Mesenchymal stem cell (in vitro differentiated cells and primary cell): ENCODE measurements around the gene TSGA10.

ENCODE experiments used
- DNase-seq: peaks from one replicate; pipeline ENCODE4 v3.0.0-alpha.2; 2013
- H2AFZ ChIP-seq: one replicate; pipeline ENCODE4 v1.6.1; 2013; ENCODE audit warnings: low read depth, mild to moderate bottlenecking, control low read depth, inconsistent platforms, low read length, moderate library complexity
- H2AK5ac ChIP-seq: 2 replicates; pipeline ENCODE4 v1.6.1; 2013; ENCODE audit warnings: low read length, moderate library complexity, mild to moderate bottlenecking, inconsistent platforms; ENCODE audit not compliant: severe bottlenecking
- H2BK120ac ChIP-seq: one replicate; pipeline ENCODE4 v1.6.1; 2013; ENCODE audit warnings: low read depth, mild to moderate bottlenecking, inconsistent platforms, low read length, moderate library complexity
- H2BK12ac ChIP-seq, 2 experiments: one replicate each; pipeline ENCODE4 v1.6.1; 2013; ENCODE audit warnings: inconsistent platforms in 2 of 2, low read length in 2 of 2, mild to moderate bottlenecking in 2 of 2, moderate library complexity in 2 of 2, control low read depth in 1 of 2
- H2BK15ac ChIP-seq: one replicate; pipeline ENCODE4 v1.6.1; 2013; ENCODE audit warnings: mild to moderate bottlenecking, low read depth, inconsistent platforms; ENCODE audit not compliant: poor library complexity, severe bottlenecking
- H2BK5ac ChIP-seq: 2 replicates; pipeline ENCODE4 v1.6.1; 2013; ENCODE audit warnings: low read depth, mild to moderate bottlenecking, low read length, control low read depth, inconsistent platforms; ENCODE audit not compliant: poor library complexity, severe bottlenecking
- H3K14ac ChIP-seq, 2 experiments: one replicate each; pipeline ENCODE4 v1.6.1; 2013; ENCODE audit warnings: inconsistent platforms in 2 of 2, low read length in 2 of 2, control low read depth in 1 of 2, mild to moderate bottlenecking in 1 of 2, moderate library complexity in 1 of 2
- H3K18ac ChIP-seq, 2 experiments: one replicate each; pipeline ENCODE4 v1.6.1; 2013; ENCODE audit warnings: inconsistent platforms in 2 of 2, low read length in 2 of 2, control low read depth in 1 of 2, low read depth in 1 of 2, mild to moderate bottlenecking in 1 of 2
- H3K23ac ChIP-seq, 2 experiments: one replicate each; pipeline ENCODE4 v1.6.1; 2013; ENCODE audit warnings: inconsistent platforms in 2 of 2, low read length in 2 of 2, mild to moderate bottlenecking in 2 of 2, moderate library complexity in 2 of 2, control low read depth in 1 of 2
- H3K27ac ChIP-seq: 2 replicates; pipeline ENCODE4 v1.5.1; 2013; ENCODE audit warnings: mild to moderate bottlenecking, moderate library complexity, low read length, control low read depth, inconsistent platforms; ENCODE audit not compliant: poor library complexity, severe bottlenecking
- H3K27me3 ChIP-seq, 2 experiments: 2 replicates each; pipeline versions ENCODE4 v1.6.1 to v1.7.0; 2013; ENCODE audit warnings: low read length in 2 of 2, mild to moderate bottlenecking in 2 of 2, moderate library complexity in 2 of 2, control low read depth in 1 of 2, inconsistent platforms in 1 of 2; ENCODE audit not compliant: control insufficient read depth in 1 of 2, insufficient read depth in 1 of 2
- H3K36me3 ChIP-seq, 2 experiments: 2 replicates each; pipeline versions ENCODE4 v1.6.1 to v1.7.0; 2013; ENCODE audit warnings: low read length in 2 of 2, control low read depth in 1 of 2, inconsistent platforms in 1 of 2, low read depth in 1 of 2, mild to moderate bottlenecking in 1 of 2; ENCODE audit not compliant: insufficient read depth in 2 of 2, control insufficient read depth in 1 of 2
- H3K4ac ChIP-seq, 2 experiments: one replicate each; pipeline ENCODE4 v1.6.1; 2013; ENCODE audit warnings: inconsistent platforms in 2 of 2, low read length in 2 of 2, mild to moderate bottlenecking in 2 of 2, moderate library complexity in 2 of 2, control low read depth in 1 of 2, low read depth in 1 of 2
- H3K4me1 ChIP-seq: 2 replicates; pipeline ENCODE4 v1.6.1; 2013; ENCODE audit warnings: low read depth, low read length, control low read depth; ENCODE audit not compliant: control insufficient read depth, insufficient read depth
- H3K4me2 ChIP-seq: 2 replicates; pipeline ENCODE4 v1.6.1; 2013; ENCODE audit warnings: low read length, mild to moderate bottlenecking, inconsistent platforms; ENCODE audit not compliant: poor library complexity, severe bottlenecking
- H3K4me3 ChIP-seq, 2 experiments: 2 replicates each; pipeline versions ENCODE4 v1.5.1 to v1.7.0; 2013; ENCODE audit warnings: low read length in 2 of 2, mild to moderate bottlenecking in 2 of 2, control low read depth in 1 of 2, low read depth in 1 of 2; ENCODE audit not compliant: insufficient read depth in 1 of 2
- H3K79me1 ChIP-seq: replicated peaks from 2 replicates; pipeline ENCODE4 v1.6.1; 2013; ENCODE audit warnings: mild to moderate bottlenecking, control low read depth, low read length, inconsistent platforms; ENCODE audit not compliant: poor library complexity, severe bottlenecking
- H3K9ac ChIP-seq: 2 replicates; pipeline ENCODE4 v1.7.0; 2013; ENCODE audit warnings: mild to moderate bottlenecking, low read length, moderate library complexity
- H3K9me3 ChIP-seq: 2 replicates; pipeline ENCODE4 v1.7.0; 2013; ENCODE audit warnings: mild to moderate bottlenecking, low read length; ENCODE audit not compliant: control insufficient read depth
- H4K8ac ChIP-seq: one replicate; pipeline ENCODE4 v1.6.1; 2013; ENCODE audit warnings: inconsistent platforms, mild to moderate bottlenecking, low read length, moderate library complexity
- H4K91ac ChIP-seq: one replicate; pipeline ENCODE4 v1.6.1; 2013; ENCODE audit warnings: mild to moderate bottlenecking, low read length, inconsistent platforms
- WGBS: methylation state at CpG from one replicate; pipeline ENCODE4 v1.1.7; 2013; ENCODE audit warnings: mixed read lengths; 5-methylcytosine and 5-hydroxymethylcytosine counted together

Gene TSGA10

GRCh38 chr2:98972582-98973167 lies 182.1 kb downstream of the TSGA10 start:
- Histone ChIP-seq H3K79me1 (no peaks in the 10 kb centered on the region), H2BK120ac (no peak overlapping the region), H3K9me3 (peaks cover 50% of the 10 kb centered on the region), H3K23ac (no peak overlapping the region), H2BK5ac (no peak overlapping the region), H3K9ac (no peak overlapping the region), H3K14ac (no peak overlapping the region), H3K4me2 (no peak overlapping the region), H4K91ac (no peak overlapping the region), H3K27ac (no peak overlapping the region), H3K4me3 (no peak overlapping the region), H2BK15ac (no peak overlapping the region), H3K18ac (no peak overlapping the region), H3K4ac (no peak overlapping the region), H2BK12ac (no peak overlapping the region), H3K36me3 (no peaks in the 10 kb centered on the region), H2AK5ac (no peak overlapping the region), H2AFZ (no peak overlapping the region), H4K8ac (no peak overlapping the region), H3K4me1 (no peaks in the 10 kb centered on the region), H3K27me3 (no peaks in the 10 kb centered on the region)
- no peak for DNase-seq
- WGBS: no CpG with 5 or more reads among the region's 1 CpG

- no peak overlapping the region for H2BK5ac ChIP-seq
- H4K8ac ChIP-seq: no peak overlapping the region
- H2AFZ ChIP-seq: no peak overlapping the region
- H2BK120ac ChIP-seq: no peak overlapping the region
- H4K91ac ChIP-seq: no peak overlapping the region
- no peak overlapping the region for H3K4me2 ChIP-seq
- H3K36me3 ChIP-seq: no peaks in the 10 kb centered on the region
- no peak overlapping the region for H2BK15ac ChIP-seq
- H3K23ac ChIP-seq: no peak overlapping the region
- no peak for DNase-seq
- no peaks in the 10 kb centered on the region for H3K79me1 ChIP-seq
- no peak overlapping the region for H3K27ac ChIP-seq
- H3K9ac ChIP-seq: no peak overlapping the region
- no peak overlapping the region for H2AK5ac ChIP-seq
- no peak overlapping the region for H3K4me3 ChIP-seq
- H3K27me3 ChIP-seq: peaks cover 3 to 4% of the 10 kb centered on the region in 2 experiments
- H2BK12ac ChIP-seq: no peak overlapping the region
- no peaks in the 10 kb centered on the region for H3K4me1 ChIP-seq
- H3K4ac ChIP-seq: no peak overlapping the region
- no peak overlapping the region for H3K18ac ChIP-seq
- no peak overlapping the region for H3K14ac ChIP-seq
- 88% methylated on average over 3 of the region's 7 CpGs for WGBS
- no peaks in the 10 kb centered on the region for H3K9me3 ChIP-seq
Measured at GRCh38 chr2:98959810-98960507, 194.8 kb downstream of the TSGA10 start.

GRCh38 chr2:98952966-98953365 lies 201.8 kb downstream of the TSGA10 start:
- Histone ChIP-seq H3K9ac (no peak overlapping the region), H3K79me1 (no peaks in the 10 kb centered on the region), H3K27me3 (peaks cover 4 to 17% of the 10 kb centered on the region in 2 experiments), H3K14ac (no peak overlapping the region), H4K8ac (no peak overlapping the region), H2BK5ac (no peak overlapping the region), H3K4me3 (no peak overlapping the region), H3K4me1 (no peaks in the 10 kb centered on the region), H2AK5ac (no peak overlapping the region), H2AFZ (no peak overlapping the region), H2BK120ac (no peak overlapping the region), H3K18ac (no peak overlapping the region), H2BK12ac (no peak overlapping the region), H4K91ac (no peak overlapping the region), H3K9me3 (no peaks in the 10 kb centered on the region), H3K36me3 (no peaks in the 10 kb centered on the region), H2BK15ac (no peak overlapping the region), H3K4ac (no peak overlapping the region), H3K27ac (no peak overlapping the region), H3K23ac (no peak overlapping the region), H3K4me2 (no peak overlapping the region)
- DNase-seq: no peak
- 40% methylated on average over 1 of the region's 4 CpGs for WGBS

GRCh38 chr2:98948956-98949739 lies 205.6 kb downstream of the TSGA10 start:
- WGBS: 86% methylated on average over 5 of the region's 5 CpGs
- DNase-seq: no peak
- no peaks in the 10 kb centered on the region for H3K79me1 ChIP-seq

More at GRCh38 chr2:98948956-98949739, 205.6 kb downstream of the TSGA10 start:
- Histone ChIP-seq H3K9ac (no peak overlapping the region), H3K27me3 (peaks cover 4 to 22% of the 10 kb centered on the region in 2 experiments), H2BK15ac (no peak overlapping the region), H3K36me3 (no peaks in the 10 kb centered on the region), H2BK12ac (no peak overlapping the region), H3K27ac (no peak overlapping the region), H2BK120ac (no peak overlapping the region), H2AK5ac (no peak overlapping the region), H3K18ac (no peak overlapping the region), H2AFZ (no peak overlapping the region), H2BK5ac (no peak overlapping the region), H3K4ac (no peak overlapping the region), H3K4me3 (no peak overlapping the region), H4K91ac (no peak overlapping the region), H3K9me3 (no peaks in the 10 kb centered on the region), H3K4me1 (peaks cover 3% of the 10 kb centered on the region), H3K23ac (no peak overlapping the region), H3K14ac (no peak overlapping the region), H3K4me2 (no peak overlapping the region), H4K8ac (no peak overlapping the region)
